H1 (cell line): ENCODE data around the gene CLDN4. TPM values are rescaled to one million over a fixed set of nuclear protein-coding genes. Genes with fewer than 3 reads are reported as not detected.

Experiments
- CTCF ChIA-PET: fragments of 300-600 bp; sonication (Branson Sonifier 250); formaldehyde crosslinking; loops from one replicate; lab custom pipeline; 2021; ENCODE audit not compliant: partially characterized antibody; lab: Charles Lee
- POLR2A ChIA-PET: fragments of 300-600 bp; sonication (Branson Sonifier 250); formaldehyde crosslinking; loops from one replicate; lab custom pipeline; 2021; ENCODE audit warnings: inconsistent platforms; ENCODE audit not compliant: partially characterized antibody; lab: Charles Lee
- DNase-seq, 2 experiments: peaks; one replicate each; pipeline versions ENCODE4 v3.0.0 to v3.0.0-alpha.2; 2010 to 2022; ENCODE audit warnings: low spot score in 2 of 2, low read depth in 1 of 2, mixed read lengths in 1 of 2
- FAIRE-seq: peaks from 2 replicates; lab custom pipeline; 2011; peaks lifted over from hg19 to GRCh38; lab: Jason Lieb, UNC
- H2AFZ ChIP-seq: 2 replicates; pipeline ENCODE4 v1.8.1; 2012; ENCODE audit warnings: low read length, inconsistent platforms
- H2AK5ac ChIP-seq: 2 replicates; pipeline ENCODE4 v1.6.1; 2013; ENCODE audit warnings: low read depth, low read length
- H2BK120ac ChIP-seq: replicated peaks from 2 replicates; pipeline ENCODE3; 2013; ENCODE audit warnings: low read depth, low read length, inconsistent platforms
- H2BK12ac ChIP-seq: 2 replicates; pipeline ENCODE4 v1.6.1; 2013; ENCODE audit warnings: low read depth, low read length
- H2BK15ac ChIP-seq: 2 replicates; pipeline ENCODE4 v1.6.1; 2013; ENCODE audit warnings: low read length
- H2BK20ac ChIP-seq: 2 replicates; pipeline ENCODE4 v1.6.1; 2013; ENCODE audit warnings: low read length
- H2BK5ac ChIP-seq: 2 replicates; pipeline ENCODE4 v1.6.1; 2013; ENCODE audit warnings: low read depth, low read length
- H3K14ac ChIP-seq: 2 replicates; pipeline ENCODE4 v1.6.1; 2013; ENCODE audit warnings: inconsistent platforms; ENCODE audit not compliant: insufficient read length
- H3K18ac ChIP-seq: 2 replicates; pipeline ENCODE4 v1.6.1; 2013; ENCODE audit warnings: low read length; ENCODE audit errors: extremely low read depth
- H3K23ac ChIP-seq: 2 replicates; pipeline ENCODE4 v1.6.1; 2013; ENCODE audit warnings: inconsistent platforms; ENCODE audit not compliant: insufficient read length
- H3K23me2 ChIP-seq: 2 replicates; pipeline ENCODE4 v1.6.1; 2013; ENCODE audit warnings: low read depth, low read length
- H3K27ac ChIP-seq: 2 replicates; pipeline ENCODE4 v1.6.1; 2011; ENCODE audit warnings: low read depth, low read length, inconsistent platforms
- H3K27me3 ChIP-seq, 4 experiments: replicated peaks in 1 of 4; 1 replicate in 1 of 4; 2 replicates in 3 of 4; pipeline versions ENCODE4 v1.6.1 to v1.8.1; 2011 to 2013; ENCODE audit warnings: low read length in 3 of 4, mild to moderate bottlenecking in 3 of 4, inconsistent platforms in 2 of 4, mixed read lengths in 2 of 4, moderate library complexity in 1 of 4; ENCODE audit not compliant: control insufficient read depth in 3 of 4, insufficient read depth in 3 of 4; ENCODE audit errors: extremely low read depth in 1 of 4
- H3K36me3 ChIP-seq, 4 experiments: 2 replicates each; pipeline versions ENCODE4 v1.6.1 to v1.8.1; 2011 to 2013; ENCODE audit warnings: mild to moderate bottlenecking in 4 of 4, low read length in 3 of 4, moderate library complexity in 2 of 4, control low read depth in 1 of 4, inconsistent platforms in 1 of 4; ENCODE audit not compliant: insufficient read depth in 4 of 4, control insufficient read depth in 2 of 4
- H3K4ac ChIP-seq: replicated peaks from 2 replicates; pipeline ENCODE3; 2013; ENCODE audit warnings: low read length, low read depth, mixed read lengths, inconsistent platforms; ENCODE audit not compliant: insufficient read length
- H3K4me1 ChIP-seq, 4 experiments: replicated peaks in 1 of 4; 1 replicate in 1 of 4; 2 replicates in 3 of 4; pipeline versions ENCODE4 v1.6.1 to v1.8.1; 2011 to 2013; ENCODE audit warnings: low read length in 3 of 4, inconsistent platforms in 2 of 4, mixed read lengths in 1 of 4; ENCODE audit not compliant: insufficient read depth in 4 of 4, control insufficient read depth in 3 of 4
- H3K4me2 ChIP-seq, 2 experiments: 2 replicates each; pipeline versions ENCODE4 v1.6.1 to v1.8.1; 2011 to 2013; ENCODE audit warnings: low read depth in 2 of 2, low read length in 2 of 2, control low read depth in 1 of 2, inconsistent platforms in 1 of 2, mild to moderate bottlenecking in 1 of 2; ENCODE audit not compliant: insufficient read depth in 1 of 2
- H3K4me3 ChIP-seq, 4 experiments: fragments of 200-600, 300-600 bp in 1 of 4; sonication (generic), shearing (Covaris generic), sonication (Bioruptor Twin) in 1 of 4; 2 replicates each; pipeline versions ENCODE4 v1.5.1 to v1.8.1; 2011 to 2016; ENCODE audit warnings: low read length in 4 of 4, low read depth in 3 of 4, control low read depth in 2 of 4, inconsistent platforms in 2 of 4, mild to moderate bottlenecking in 2 of 4, mixed read lengths in 1 of 4, moderate library complexity in 1 of 4; ENCODE audit not compliant: insufficient read depth in 2 of 4; ENCODE audit errors: extremely low read depth in 1 of 4
- H3K56ac ChIP-seq: replicated peaks from 2 replicates; pipeline ENCODE3; 2013; ENCODE audit warnings: low read depth, mild to moderate bottlenecking, mixed read lengths, low read length, inconsistent platforms; ENCODE audit not compliant: insufficient read length
- H3K79me1 ChIP-seq: 2 replicates; pipeline ENCODE4 v1.6.1; 2013; ENCODE audit warnings: low read depth, low read length, control low read depth
- H3K79me2 ChIP-seq, 2 experiments: 2 replicates each; pipeline versions ENCODE4 v1.6.1 to v1.8.1; 2012 to 2013; ENCODE audit warnings: low read length in 2 of 2, mild to moderate bottlenecking in 2 of 2, inconsistent platforms in 1 of 2; ENCODE audit not compliant: insufficient read depth in 2 of 2, control insufficient read depth in 1 of 2
- H3K9ac ChIP-seq, 4 experiments: replicated peaks in 1 of 4; 1 replicate in 1 of 4; 2 replicates in 3 of 4; pipeline versions ENCODE4 v1.6.1 to v1.8.1; 2011 to 2013; ENCODE audit warnings: low read depth in 3 of 4, low read length in 3 of 4, control low read depth in 2 of 4, mild to moderate bottlenecking in 2 of 4, moderate library complexity in 2 of 4, inconsistent platforms in 1 of 4; ENCODE audit errors: extremely low read depth in 1 of 4
- H3K9me3 ChIP-seq, 2 experiments: 2 replicates each; pipeline versions ENCODE4 v1.6.1 to v1.8.1; 2012 to 2013; ENCODE audit warnings: mild to moderate bottlenecking in 2 of 2, moderate library complexity in 2 of 2, control low read depth in 1 of 2, inconsistent platforms in 1 of 2, low read depth in 1 of 2, low read length in 1 of 2, mixed read lengths in 1 of 2; ENCODE audit not compliant: insufficient read depth in 2 of 2
- H4K20me1 ChIP-seq, 2 experiments: replicated peaks in 1 of 2; 2 replicates each; pipeline versions ENCODE3 to v1.8.1; 2011 to 2013; ENCODE audit warnings: inconsistent platforms in 2 of 2, low read length in 2 of 2, mild to moderate bottlenecking in 1 of 2; ENCODE audit not compliant: insufficient read depth in 2 of 2, control insufficient read depth in 1 of 2
- H4K5ac ChIP-seq: 2 replicates; pipeline ENCODE4 v1.6.1; 2013; ENCODE audit warnings: low read length, low read depth, mixed read lengths, inconsistent platforms; ENCODE audit not compliant: insufficient read length
- H4K8ac ChIP-seq: 2 replicates; pipeline ENCODE4 v1.8.0; 2013; ENCODE audit warnings: mild to moderate bottlenecking, moderate library complexity, low read length, inconsistent platforms; ENCODE audit not compliant: insufficient read depth; ENCODE audit errors: extremely low read depth
- H4K91ac ChIP-seq: replicated peaks from 2 replicates; pipeline ENCODE3; 2013; ENCODE audit warnings: low read length, mixed read lengths, inconsistent platforms; ENCODE audit not compliant: insufficient read length
- ASH2L ChIP-seq: fragments of 200-600, 300-600 bp; sonication (generic); IDR thresholded peaks from one replicate; pipeline ENCODE4 v1.7.1; 2017; ENCODE audit warnings: low read length
- BACH1 ChIP-seq: IDR thresholded peaks from 2 replicates; pipeline ENCODE4 v1.6.1; 2012; ENCODE audit warnings: low read length, improper control_type of control experiment
- BRCA1 ChIP-seq: IDR thresholded peaks from 2 replicates; pipeline ENCODE4 v1.6.1; 2012; ENCODE audit warnings: low read depth, low read length, improper control_type of control experiment
- CBX5 ChIP-seq: fragments of 300-800, 300-1000 bp; sonication (generic); IDR thresholded peaks from 2 replicates; pipeline ENCODE4 v1.7.1; 2016; ENCODE audit warnings: antibody characterized with exemption, low read length, low read depth
- EP300 ChIP-seq, 2 experiments: IDR thresholded peaks; 1 replicate in 1 of 2; 2 replicates in 1 of 2; pipeline ENCODE4 v1.6.1; 2011 to 2012; ENCODE audit warnings: low read depth in 2 of 2, low read length in 2 of 2, mild to moderate bottlenecking in 2 of 2, borderline replicate concordance in 1 of 2, inconsistent platforms in 1 of 2, moderate library complexity in 1 of 2
- KDM4A ChIP-seq: IDR thresholded peaks from one replicate; pipeline ENCODE4 v1.7.1; 2012; ENCODE audit warnings: low read depth, mild to moderate bottlenecking, moderate library complexity, low read length, inconsistent platforms; ENCODE audit not compliant: severe bottlenecking
- POLR2AphosphoS5 ChIP-seq: IDR thresholded peaks from 2 replicates; pipeline ENCODE4 v1.6.1; 2011; ENCODE audit warnings: low read depth, low read length
- RFX5 ChIP-seq: IDR thresholded peaks from 2 replicates; pipeline ENCODE4 v1.6.1; 2011; ENCODE audit warnings: low read depth, low read length, improper control_type of control experiment, borderline replicate concordance
- SP1 ChIP-seq: IDR thresholded peaks from 2 replicates; pipeline ENCODE4 v1.6.1; 2011; ENCODE audit warnings: low read depth, low read length
- SUZ12 ChIP-seq: fragments of 200-600 bp; sonication (generic); IDR thresholded peaks from 2 replicates; pipeline ENCODE4 v1.6.1; 2012; ENCODE audit warnings: mild to moderate bottlenecking, inconsistent platforms, low read length, moderate library complexity, mixed read lengths
- TEAD4 ChIP-seq: IDR thresholded peaks from 2 replicates; pipeline ENCODE4 v1.6.1; 2012; ENCODE audit warnings: low read depth, low read length, inconsistent platforms, mixed read lengths
- WGBS, 2 experiments: shearing (Covaris generic) in 1 of 2; methylation state at CpG; one replicate each; pipeline versions ENCODE4 v1.1.6 to v1.1.7; 2013 to 2015; ENCODE audit warnings: low lambda C conversion rate in 2 of 2, mixed read lengths in 2 of 2, inconsistent platforms in 1 of 2, low coverage in 1 of 2, missing lambda C conversion rate in 1 of 2; ENCODE audit not compliant: insufficient replicate concordance in 2 of 2, insufficient coverage in 1 of 2, insufficient read length in 1 of 2; ENCODE audit errors: extremely low coverage in 1 of 2, missing lambda C conversion rate in 1 of 2; 5-methylcytosine and 5-hydroxymethylcytosine counted together
- polyA plus RNA-seq, 7 experiments: library from polyadenylated mRNA; depleted of rRNA in 3 of 7; stranded (reverse) in 5 of 7; unstranded in 2 of 7; fragments of >200 nt in 5 of 7; fragments of 200-250 nt in 2 of 7; gene quantifications; 1 replicate in 5 of 7; 2 replicates in 1 of 7; 4 replicates in 1 of 7; pipeline versions ENCODE4 v1.2.1 to v1.2.3, GENCODE V29; 2011 to 2013; ENCODE audit warnings: missing spikeins in 2 of 7, mixed read lengths in 2 of 7
- total RNA-seq: library from RNA; stranded (reverse); fragmentation: NEBNext Ultra II Directional; extraction: Animal tissue kit (Norgen Biotek cat#: 25700); gene quantifications from 2 replicates; pipeline ENCODE4 v1.2.1, GENCODE V29; 2021
- TF ChIP-seq, protein P1 (sequence below): IDR thresholded peaks from 2 replicates; pipeline ENCODE4 v1.6.1; 2011; ENCODE audit warnings: low read length, improper control_type of control experiment

Gene CLDN4
- total and polyA plus RNA-seq, 2 of the 8 experiments (the other 6 are each of a cell fraction or from before 2014, with no cell fraction given): 28.0 to 69.3 TPM

DNA sequence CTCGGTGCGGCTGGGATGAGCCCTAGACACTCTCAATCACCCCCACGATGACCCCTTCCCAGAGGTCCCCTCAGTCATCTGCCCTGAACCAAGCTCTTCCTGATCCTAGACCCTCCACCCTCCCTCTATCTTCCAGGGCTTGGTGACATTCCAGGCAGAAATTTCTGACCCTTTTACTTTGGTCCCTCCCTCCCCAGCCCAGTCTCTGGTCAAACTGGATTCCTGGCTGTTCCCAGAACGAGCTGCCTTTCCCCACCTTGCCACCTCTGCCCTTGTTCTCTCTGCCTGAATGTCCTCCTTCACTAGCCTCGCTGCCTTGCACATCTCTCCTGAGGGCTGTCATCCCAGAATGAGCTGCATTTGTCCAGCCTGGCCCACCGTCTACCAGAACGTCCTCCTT is 1.3 kb upstream of the CLDN4 start:
- Histone ChIP-seq H3K9me3 (peaks cover 2% of the 10 kb centered on the region in 2 experiments; a peak in 2 of 4 replicates), H3K4me1 (peaks cover 22 to 56% (median 43%) of the 10 kb centered on the region in 4 experiments), H3K23ac (no peak overlapping the region), H3K27me3 (peaks cover 0 to 4% (median 0%) of the 10 kb centered on the region in 4 experiments; a peak in 2 of 7 replicates), H2BK120ac (peak overlapping the region; percentile 80), H4K91ac (peak overlapping the region; percentile 77), H2BK15ac (peak overlapping the region; percentile 98; the same call in 1 of the 2 replicates), H3K9ac (no peak overlapping the region), H3K36me3 (no peaks in the 10 kb centered on the region; a peak in 1 of 8 replicates), H2BK12ac (peak overlapping the region; percentile 97), H3K79me2 (no peaks in the 10 kb centered on the region; a peak in 1 of 4 replicates), H3K23me2 (peaks cover 17% of the 10 kb centered on the region; the same call in 1 of the 2 replicates), H4K5ac (no peak overlapping the region), H3K79me1 (peaks cover 5% of the 10 kb centered on the region; the same call in 1 of the 2 replicates), H3K4me2 (peak overlapping the region; percentile 28 to 63; a peak in 2 of 4 replicates), H4K8ac (no peak overlapping the region), H2AK5ac (peak overlapping the region; percentile 84), H3K18ac (peak overlapping the region; percentile 81; the same call in 1 of the 2 replicates), H3K27ac (no peak overlapping the region), H3K56ac (no peak overlapping the region), H2BK5ac (peak overlapping the region; percentile 79), H4K20me1 (no peaks in the 10 kb centered on the region), H2BK20ac (peak overlapping the region; percentile 99), H3K14ac (no peak overlapping the region), H3K4me3 (peak overlapping the region in 1 of 4 experiments; percentile 59; a peak in 2 of 8 replicates), H2AFZ (no peak overlapping the region), H3K4ac (peak overlapping the region; percentile 81)
- POLR2A ChIA-PET: interaction anchor here (0.6 to 6.8 kb wide), 8 partner anchors 8 to 307 kb away, joined by 3 to 96 read pairs (median 17); partner anchors contain the start of genes ABHD11, BAZ1B and METTL27
- FAIRE-seq: no peak
- 67% methylated on average over 7 of the region's 7 CpGs; no CpG with 5 or more reads in 1 of the 2 experiments for WGBS, 2 experiments
- DNase-seq: no peak
- CTCF ChIA-PET: interaction anchor here (0.6 to 5.5 kb wide), 10 partner anchors 10 to 101 kb away, joined by 3 to 65 read pairs (median 6); partner anchors contain the start of genes CLDN3 and METTL27
- no peak for TF ChIP-seq ASH2L
- TF ChIP-seq KDM4A: no peak
- no peak for TF ChIP-seq SUZ12
- TF ChIP-seq EP300 (IDR thresholded peaks at IDR 0.05; ENCODE audit: borderline replicate concordance in 1 of 2, low read depth in 2 of 2, low read length in 2 of 2): no peak
- no peak for TF ChIP-seq RFX5
- TF ChIP-seq TEAD4: peak; percentile 71; the same call in 1 of the 2 replicates
- TF ChIP-seq CBX5: no peak
- no peak for TF ChIP-seq SP1
- TF ChIP-seq BRCA1: no peak
- TF ChIP-seq, protein P1, sequence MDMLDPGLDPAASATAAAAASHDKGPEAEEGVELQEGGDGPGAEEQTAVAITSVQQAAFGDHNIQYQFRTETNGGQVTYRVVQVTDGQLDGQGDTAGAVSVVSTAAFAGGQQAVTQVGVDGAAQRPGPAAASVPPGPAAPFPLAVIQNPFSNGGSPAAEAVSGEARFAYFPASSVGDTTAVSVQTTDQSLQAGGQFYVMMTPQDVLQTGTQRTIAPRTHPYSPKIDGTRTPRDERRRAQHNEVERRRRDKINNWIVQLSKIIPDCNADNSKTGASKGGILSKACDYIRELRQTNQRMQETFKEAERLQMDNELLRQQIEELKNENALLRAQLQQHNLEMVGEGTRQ: 0 out of 2 replicates have a peak, but pooled peaks have one; percentile 1
- TF ChIP-seq BACH1: no peak
- TF ChIP-seq POLR2AphosphoS5: no peak; the same call in 1 of the 2 replicates
